Breast epithelium (tissue), 4 donors: ENCODE results near the gene GNG7. TPM values are rescaled to one million over a fixed set of nuclear protein-coding genes. Genes with fewer than 3 reads are reported as not detected.
A peak's percentile ranks its signal among the peaks of the same experiment; 100 is the strongest.
"Not testable (repeated sequence)": the region's sequence is repeated elsewhere in the genome, so short reads cannot be mapped to it uniquely, and the experiment has no call there.

Source experiments
- DNase-seq, 2 donors: peaks; one replicate each; pipeline ENCODE4 v3.0.0-alpha.2; 2019; ENCODE audit warnings: low spot score in 2 of 2
- H3K27ac ChIP-seq, 2 donors: fragments of 200-600 bp; sonication (generic) in 1 of 2; one replicate each; pipeline ENCODE4 v1.5.1; 2016 to 2019; ENCODE audit warnings: mild to moderate bottlenecking in 1 of 2
- H3K27me3 ChIP-seq, 2 donors: fragments of 200-600 bp; sonication (generic) in 1 of 2; one replicate each; pipeline versions ENCODE4 v1.5.1 to v1.6.0; 2017 to 2019; ENCODE audit warnings: control low read depth in 1 of 2, mild to moderate bottlenecking in 1 of 2
- H3K36me3 ChIP-seq: fragments of 200-600 bp; one replicate; pipeline ENCODE4 v1.5.1; 2019
- H3K4me1 ChIP-seq, 2 donors: fragments of 200-600 bp; sonication (generic); one replicate each; pipeline ENCODE4 v1.5.1; 2016 to 2019; ENCODE audit warnings: control low read depth in 1 of 2
- H3K4me3 ChIP-seq, 3 donors: fragments of 200-600 bp; sonication (generic); 1 replicate in 2 of 3; 2 replicates in 1 of 3; pipeline ENCODE4 v1.5.1; 2016 to 2019; ENCODE audit warnings: mild to moderate bottlenecking in 3 of 3, moderate library complexity in 2 of 3
- H3K9me3 ChIP-seq, 2 donors: fragments of 200-600 bp; sonication (generic) in 1 of 2; one replicate each; pipeline ENCODE4 v1.5.1; 2016 to 2019; ENCODE audit warnings: control low read depth in 1 of 2
- POLR2A ChIP-seq: fragments of 450-650 bp; IDR thresholded peaks from one replicate; pipeline ENCODE4 v1.6.1; 2016; ENCODE audit warnings: antibody characterized with exemption, mild to moderate bottlenecking, moderate library complexity
- POLR2AphosphoS5 ChIP-seq, 3 donors: sonication (generic); formaldehyde crosslinking; IDR thresholded peaks; one replicate each; pipeline ENCODE4 v1.6.1; 2017; ENCODE audit warnings: antibody characterized with exemption in 3 of 3
- intact Hi-C: fragments of 100-400 bp; cut with DNase I; formaldehyde crosslinking; loops from one replicate; pipeline ENCODE4 v1.15.1; 2023; ENCODE audit warnings: low total_unique reads
- total RNA-seq, 3 donors: library from RNA; depleted of rRNA; stranded (reverse); fragments of >200 nt; gene quantifications; one replicate each; pipeline ENCODE4 v1.1.0, GENCODE V29; 2016
- TF ChIP-seq, protein P1 (sequence below), 3 donors: fragments of 450-650 bp; IDR thresholded peaks; one replicate each; pipeline ENCODE4 v1.5.1; 2016 to 2017; ENCODE audit warnings: antibody characterized with exemption in 3 of 3, mild to moderate bottlenecking in 3 of 3, moderate library complexity in 3 of 3

GNG7 gene
- total RNA-seq, 3 donors from 2014 or later: 1.6 to 7.8 (median 4.3) TPM

DNA sequence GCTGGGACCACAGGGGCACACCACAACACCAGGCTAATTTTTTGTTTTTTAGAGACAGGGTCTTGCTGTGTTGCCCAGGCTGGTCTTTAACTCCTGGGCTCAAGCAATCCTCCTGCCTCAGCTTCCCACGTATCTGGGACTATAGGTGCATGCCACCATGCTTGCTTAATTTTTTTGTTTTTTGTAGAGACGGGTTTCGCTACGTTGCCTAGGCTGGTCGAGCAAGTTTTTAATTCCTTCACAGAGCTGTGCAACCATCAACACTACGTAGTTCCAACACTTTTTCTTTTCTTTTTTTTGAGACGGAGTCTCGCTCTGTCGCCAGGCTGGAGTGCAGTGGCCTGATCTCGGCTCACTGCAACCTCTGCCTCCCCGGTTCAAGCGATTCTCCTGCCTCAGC, 130.3 kb downstream of the GNG7 start:
- intact Hi-C loops: not testable (repeated sequence)
- peak in 1 of 2 donors; percentile 38 for DNase-seq
- peak overlapping the region in 1 of 2 donors; percentile 64 for H3K27ac ChIP-seq

DNA sequence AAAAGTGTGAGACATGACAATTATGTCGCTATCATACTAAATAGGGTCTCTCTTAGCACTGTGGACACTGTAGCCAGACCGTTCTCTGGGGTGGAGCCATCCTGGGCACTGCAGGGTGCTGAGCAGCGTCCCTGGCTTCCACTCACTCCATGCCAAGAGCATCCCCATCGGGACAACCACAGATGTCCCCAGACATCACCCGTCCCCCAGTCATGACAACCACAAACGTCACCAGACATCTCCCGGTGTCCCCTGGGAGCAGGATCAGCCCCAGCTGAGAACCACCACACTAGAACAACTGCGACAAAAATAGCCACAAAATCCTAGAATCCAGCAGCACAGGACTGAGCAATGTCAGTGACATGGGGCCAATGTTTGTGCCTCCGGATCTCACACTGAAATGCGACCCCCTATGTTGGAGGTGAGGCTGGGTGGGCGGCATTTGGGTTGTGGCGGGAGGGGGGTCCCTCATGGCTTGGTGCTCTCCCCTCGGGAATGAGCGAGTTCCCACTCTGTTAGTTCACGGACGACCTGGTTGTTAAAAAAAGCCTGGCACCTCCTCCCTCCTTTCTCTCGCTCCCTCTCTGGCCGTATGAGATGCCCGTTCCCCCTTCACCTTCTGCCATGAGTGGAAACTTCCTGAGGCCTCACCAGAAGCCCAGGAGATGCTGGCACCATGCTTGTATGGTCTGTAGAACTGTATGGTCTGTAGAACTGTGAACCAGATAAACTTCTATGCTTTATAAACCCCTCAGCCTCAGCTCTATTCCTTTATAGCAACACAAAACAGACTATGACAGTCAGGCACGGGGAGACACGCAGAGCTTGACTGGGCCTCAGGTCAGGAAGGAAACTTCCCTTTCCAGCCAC, 132.7 kb downstream of the GNG7 start:
- Histone ChIP-seq H3K27ac (no peak overlapping the region), H3K36me3 (no peaks in the 10 kb centered on the region), H3K9me3 (no peaks in the 10 kb centered on the region), H3K27me3 (no peaks in the 10 kb centered on the region), H3K4me3 (no peak overlapping the region), H3K4me1 (no peaks in the 10 kb centered on the region)
- TF ChIP-seq POLR2A (no peak), POLR2AphosphoS5 (IDR thresholded peaks at IDR 0.05) (no peak)
- TF ChIP-seq, protein P1, sequence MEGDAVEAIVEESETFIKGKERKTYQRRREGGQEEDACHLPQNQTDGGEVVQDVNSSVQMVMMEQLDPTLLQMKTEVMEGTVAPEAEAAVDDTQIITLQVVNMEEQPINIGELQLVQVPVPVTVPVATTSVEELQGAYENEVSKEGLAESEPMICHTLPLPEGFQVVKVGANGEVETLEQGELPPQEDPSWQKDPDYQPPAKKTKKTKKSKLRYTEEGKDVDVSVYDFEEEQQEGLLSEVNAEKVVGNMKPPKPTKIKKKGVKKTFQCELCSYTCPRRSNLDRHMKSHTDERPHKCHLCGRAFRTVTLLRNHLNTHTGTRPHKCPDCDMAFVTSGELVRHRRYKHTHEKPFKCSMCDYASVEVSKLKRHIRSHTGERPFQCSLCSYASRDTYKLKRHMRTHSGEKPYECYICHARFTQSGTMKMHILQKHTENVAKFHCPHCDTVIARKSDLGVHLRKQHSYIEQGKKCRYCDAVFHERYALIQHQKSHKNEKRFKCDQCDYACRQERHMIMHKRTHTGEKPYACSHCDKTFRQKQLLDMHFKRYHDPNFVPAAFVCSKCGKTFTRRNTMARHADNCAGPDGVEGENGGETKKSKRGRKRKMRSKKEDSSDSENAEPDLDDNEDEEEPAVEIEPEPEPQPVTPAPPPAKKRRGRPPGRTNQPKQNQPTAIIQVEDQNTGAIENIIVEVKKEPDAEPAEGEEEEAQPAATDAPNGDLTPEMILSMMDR (IDR thresholded peaks at IDR 0.05): no peak
- intact Hi-C loops: loop anchor here (10.0 kb wide), 1 partner anchor 1585 kb away; the partner anchor contains the start of gene CREB3L3
- DNase-seq: no peak

More for the DNA sequence above, 130.3 kb downstream of the GNG7 start:
- H3K4me1 ChIP-seq, H3K9me3 ChIP-seq, H3K36me3 ChIP-seq, H3K27me3 ChIP-seq, H3K4me3 ChIP-seq: not testable (repeated sequence)
- peak in 1 of 3 donors; percentile 24 for TF ChIP-seq POLR2AphosphoS5 (IDR thresholded peaks at IDR 0.05)

GRCh38 chr19:2567996-2568395, 134.5 kb downstream of the GNG7 start:
- DNase-seq: no peak
- no peak overlapping the region for H3K27ac ChIP-seq
- TF ChIP-seq POLR2AphosphoS5 (IDR thresholded peaks at IDR 0.05) (no peak), POLR2A (no peak)
- TF ChIP-seq, protein P1 (IDR thresholded peaks at IDR 0.05): no peak
- no peaks in the 10 kb centered on the region for H3K4me1 ChIP-seq
- H3K36me3 ChIP-seq: no peaks in the 10 kb centered on the region
- no peak overlapping the region for H3K4me3 ChIP-seq
- intact Hi-C loops: loop anchor here (10.0 kb wide), 1 partner anchor 1587 kb away; the partner anchor contains the start of gene CREB3L3
- H3K9me3 ChIP-seq: no peaks in the 10 kb centered on the region
- no peaks in the 10 kb centered on the region for H3K27me3 ChIP-seq

- no peaks in the 10 kb centered on the region for H3K27me3 ChIP-seq
- H3K4me3 ChIP-seq: no peak overlapping the region
- intact Hi-C loops: loop anchor here (10.0 kb wide), 1 partner anchor 1587 kb away; the partner anchor contains the start of gene CREB3L3
- peak overlapping the region in 1 of 2 donors; percentile 52 for H3K27ac ChIP-seq
- TF ChIP-seq POLR2A (no peak), POLR2AphosphoS5 (IDR thresholded peaks at IDR 0.05) (peak in 2 of 3 donors; percentile 54 to 65)
- no peaks in the 10 kb centered on the region for H3K36me3 ChIP-seq
- H3K4me1 ChIP-seq: no peaks in the 10 kb centered on the region
- no peak for DNase-seq
- no peaks in the 10 kb centered on the region for H3K9me3 ChIP-seq
These were observed 134.9 kb downstream of the GNG7 start for GRCh38 chr19:2567580-2567979.

DNA sequence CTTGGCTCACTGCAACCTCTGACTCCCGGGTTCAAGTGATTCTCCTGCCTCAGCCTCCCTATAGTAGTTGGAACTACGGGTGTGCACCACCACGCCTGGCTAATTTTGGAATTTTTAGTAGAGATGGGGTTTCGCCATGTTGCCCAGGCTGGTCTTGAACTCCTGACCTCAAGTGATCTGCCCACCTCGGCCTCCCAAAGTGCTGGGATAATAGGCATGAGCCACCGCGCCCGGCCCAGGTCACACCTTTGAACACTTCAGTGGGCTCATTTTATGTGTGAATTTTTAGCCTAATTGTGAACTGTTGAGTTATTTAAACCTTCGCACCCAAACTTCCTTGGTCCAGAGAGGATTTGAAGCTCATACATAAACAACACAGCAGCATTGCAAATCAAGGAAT, 138.9 kb downstream of the GNG7 start:
- H3K4me1 ChIP-seq, H3K27me3 ChIP-seq, H3K27ac ChIP-seq, H3K4me3 ChIP-seq, H3K9me3 ChIP-seq, H3K36me3 ChIP-seq, DNase-seq: not testable (repeated sequence)
- intact Hi-C loops: loop anchor here (5.0 to 10.0 kb wide), 2 partner anchors 1591 to 1749 kb away; partner anchors contain the start of gene CREB3L3

DNA sequence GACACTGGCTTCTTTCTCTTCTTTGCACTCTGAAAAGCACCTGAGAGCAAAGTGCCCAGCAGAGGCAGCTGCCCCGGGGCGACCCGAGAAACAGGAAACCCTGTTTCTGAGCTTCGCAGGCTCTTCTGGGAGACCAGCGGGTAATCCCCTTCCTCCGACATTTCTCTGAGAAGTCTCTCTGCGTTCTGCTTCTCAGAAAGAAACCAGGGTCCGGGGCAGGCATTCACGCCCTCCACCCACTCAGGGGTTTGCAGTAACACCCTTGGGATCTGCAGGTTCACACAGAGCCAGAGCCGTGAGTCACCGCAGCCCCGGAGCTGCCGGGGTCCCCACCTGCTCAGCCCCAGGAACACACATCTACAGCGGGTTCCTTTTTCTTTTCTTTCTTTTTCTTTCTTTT, 140.6 kb downstream of the GNG7 start:
- no peak for TF ChIP-seq POLR2A
- TF ChIP-seq, protein P1 (IDR thresholded peaks at IDR 0.05): no peak
- TF ChIP-seq POLR2AphosphoS5 (IDR thresholded peaks at IDR 0.05): no peak
- Histone ChIP-seq H3K27ac (peak overlapping the region in 1 of 2 donors; percentile 17), H3K4me3 (peak overlapping the region in 2 of 3 donors; percentile 32 to 41), H3K27me3 (no peaks in the 10 kb centered on the region), H3K9me3 (no peaks in the 10 kb centered on the region), H3K4me1 (no peaks in the 10 kb centered on the region), H3K36me3 (no peaks in the 10 kb centered on the region)
- intact Hi-C loops: loop anchor here (5.0 to 10.0 kb wide), 2 partner anchors 1593 to 1750 kb away; partner anchors contain the start of gene CREB3L3
- no peak for DNase-seq
